NCI-H2196 (cell line): Measurements from ENCODE around the gene GRK4.
"Not testable (repeated sequence)": the region's sequence is repeated elsewhere in the genome, so short reads cannot be mapped to it uniquely, and the experiment has no call there.

Source experiments
- DNase-seq: peaks from one replicate; lab custom pipeline; 2025; ENCODE audit not compliant: unreplicated experiment; lab: John Stamatoyannopoulos, UW

GRK4 gene

GRCh38 chr4:2941138-2942036, 22.0 kb upstream of the GRK4 start:
- DNase-seq = no peak

- no peak for DNase-seq
These were observed 21.3 kb upstream of the GRK4 start for GRCh38 chr4:2942037-2942531.

- no peak for DNase-seq
These were observed 20.6 kb upstream of the GRK4 start for GRCh38 chr4:2942532-2943363.

GRCh38 chr4:2943364-2944090, 19.8 kb upstream of the GRK4 start:
- no peak for DNase-seq

- DNase-seq = no peak
These were observed 19.3 kb upstream of the GRK4 start for GRCh38 chr4:2944091-2944482.

- no peak for DNase-seq
These were observed 18.5 kb upstream of the GRK4 start for GRCh38 chr4:2944586-2945526.

GRCh38 chr4:2945619-2946604, 17.5 kb upstream of the GRK4 start:
- DNase-seq = not testable (repeated sequence)

GRCh38 chr4:2946812-2947600, 16.4 kb upstream of the GRK4 start:
- no peak for DNase-seq

GRCh38 chr4:2947926-2948325, 15.4 kb upstream of the GRK4 start:
- DNase-seq = no peak

GRCh38 chr4:2948895-2949781, 14.2 kb upstream of the GRK4 start:
- DNase-seq = peak; percentile 27

- DNase-seq = no peak
These were observed 13.6 kb upstream of the GRK4 start for GRCh38 chr4:2949782-2950125.

- DNase-seq = no peak
These were observed 13.0 kb upstream of the GRK4 start for GRCh38 chr4:2950221-2950989.

- no peak for DNase-seq
These were observed 9.9 kb upstream of the GRK4 start for GRCh38 chr4:2953496-2953895.

- no peak for DNase-seq
These were observed 8.8 kb upstream of the GRK4 start for GRCh38 chr4:2954358-2955185.

- DNase-seq = not testable (repeated sequence)
These were observed 8.0 kb upstream of the GRK4 start for GRCh38 chr4:2955186-2956044.
